Liver (tissue), 3 donors: ENCODE measurements around the gene NPC1L1.

Experiments
- GABPA ChIP-seq, 2 donors: IDR thresholded peaks in 1 of 2; conservative IDR thresholded peaks in 1 of 2; 2 replicates each; pipeline ENCODE4 v1.6.1; 2016; ENCODE audit warnings: antibody characterized with exemption in 2 of 2, mild to moderate bottlenecking in 1 of 2, moderate library complexity in 1 of 2
- JUND ChIP-seq, 2 donors: IDR thresholded peaks; 2 replicates each; pipeline ENCODE4 v1.6.1; 2016; ENCODE audit warnings: antibody characterized with exemption in 2 of 2
- NR2F2 ChIP-seq: IDR thresholded peaks from 2 replicates; pipeline ENCODE4 v1.6.1; 2016; ENCODE audit warnings: antibody characterized with exemption
- RAD21 ChIP-seq, 2 donors: IDR thresholded peaks; 2 replicates each; pipeline ENCODE4 v1.6.1; 2016; ENCODE audit warnings: antibody characterized with exemption in 2 of 2, mild to moderate bottlenecking in 2 of 2
- SP1 ChIP-seq: IDR thresholded peaks from 2 replicates; pipeline ENCODE4 v1.6.1; 2018; ENCODE audit warnings: antibody characterized with exemption, mild to moderate bottlenecking
- TF ChIP-seq, protein P1 (sequence below): fragments of 150-350 bp; IDR thresholded peaks from 2 replicates; pipeline ENCODE4 v1.5.1; 2017; ENCODE audit warnings: improper control_type of control experiment, low read depth, low read length; ENCODE audit not compliant: missing input control
- TF ChIP-seq, protein P2 (sequence below): IDR thresholded peaks from 2 replicates; pipeline ENCODE4 v1.6.1; 2016; ENCODE audit warnings: antibody characterized with exemption, mild to moderate bottlenecking
- TF ChIP-seq, protein P3 (sequence below): IDR thresholded peaks from 2 replicates; pipeline ENCODE4 v1.6.1; 2016; ENCODE audit warnings: antibody characterized with exemption
- TF ChIP-seq, protein P4 (sequence below): IDR thresholded peaks from 2 replicates; pipeline ENCODE4 v1.6.1; 2016; ENCODE audit warnings: antibody characterized with exemption
- donor health status: healthy.
- donor health status: healthy.

DNA sequence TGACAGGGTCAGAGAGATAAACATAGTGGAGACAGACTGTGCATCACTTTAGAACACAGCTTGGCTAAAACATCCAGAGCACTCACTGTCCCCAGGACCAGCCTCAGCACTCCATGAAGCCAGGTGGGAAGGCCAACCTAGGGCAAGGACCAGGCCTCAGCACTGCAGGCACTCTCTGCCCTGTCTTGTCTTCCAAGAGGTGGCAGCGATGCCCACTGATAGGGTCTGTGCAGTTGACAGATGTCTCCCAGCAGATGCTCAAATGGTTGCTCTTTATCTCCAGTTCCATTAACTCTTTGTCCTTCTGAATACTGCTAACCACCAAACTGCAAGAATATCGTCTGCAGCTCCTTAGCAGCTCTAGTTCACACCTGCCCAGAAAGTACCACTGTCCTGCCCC lies 23.5 kb upstream of the NPC1L1 start:
- TF ChIP-seq, protein P1, sequence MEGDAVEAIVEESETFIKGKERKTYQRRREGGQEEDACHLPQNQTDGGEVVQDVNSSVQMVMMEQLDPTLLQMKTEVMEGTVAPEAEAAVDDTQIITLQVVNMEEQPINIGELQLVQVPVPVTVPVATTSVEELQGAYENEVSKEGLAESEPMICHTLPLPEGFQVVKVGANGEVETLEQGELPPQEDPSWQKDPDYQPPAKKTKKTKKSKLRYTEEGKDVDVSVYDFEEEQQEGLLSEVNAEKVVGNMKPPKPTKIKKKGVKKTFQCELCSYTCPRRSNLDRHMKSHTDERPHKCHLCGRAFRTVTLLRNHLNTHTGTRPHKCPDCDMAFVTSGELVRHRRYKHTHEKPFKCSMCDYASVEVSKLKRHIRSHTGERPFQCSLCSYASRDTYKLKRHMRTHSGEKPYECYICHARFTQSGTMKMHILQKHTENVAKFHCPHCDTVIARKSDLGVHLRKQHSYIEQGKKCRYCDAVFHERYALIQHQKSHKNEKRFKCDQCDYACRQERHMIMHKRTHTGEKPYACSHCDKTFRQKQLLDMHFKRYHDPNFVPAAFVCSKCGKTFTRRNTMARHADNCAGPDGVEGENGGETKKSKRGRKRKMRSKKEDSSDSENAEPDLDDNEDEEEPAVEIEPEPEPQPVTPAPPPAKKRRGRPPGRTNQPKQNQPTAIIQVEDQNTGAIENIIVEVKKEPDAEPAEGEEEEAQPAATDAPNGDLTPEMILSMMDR = no peak
- TF ChIP-seq, protein P2, sequence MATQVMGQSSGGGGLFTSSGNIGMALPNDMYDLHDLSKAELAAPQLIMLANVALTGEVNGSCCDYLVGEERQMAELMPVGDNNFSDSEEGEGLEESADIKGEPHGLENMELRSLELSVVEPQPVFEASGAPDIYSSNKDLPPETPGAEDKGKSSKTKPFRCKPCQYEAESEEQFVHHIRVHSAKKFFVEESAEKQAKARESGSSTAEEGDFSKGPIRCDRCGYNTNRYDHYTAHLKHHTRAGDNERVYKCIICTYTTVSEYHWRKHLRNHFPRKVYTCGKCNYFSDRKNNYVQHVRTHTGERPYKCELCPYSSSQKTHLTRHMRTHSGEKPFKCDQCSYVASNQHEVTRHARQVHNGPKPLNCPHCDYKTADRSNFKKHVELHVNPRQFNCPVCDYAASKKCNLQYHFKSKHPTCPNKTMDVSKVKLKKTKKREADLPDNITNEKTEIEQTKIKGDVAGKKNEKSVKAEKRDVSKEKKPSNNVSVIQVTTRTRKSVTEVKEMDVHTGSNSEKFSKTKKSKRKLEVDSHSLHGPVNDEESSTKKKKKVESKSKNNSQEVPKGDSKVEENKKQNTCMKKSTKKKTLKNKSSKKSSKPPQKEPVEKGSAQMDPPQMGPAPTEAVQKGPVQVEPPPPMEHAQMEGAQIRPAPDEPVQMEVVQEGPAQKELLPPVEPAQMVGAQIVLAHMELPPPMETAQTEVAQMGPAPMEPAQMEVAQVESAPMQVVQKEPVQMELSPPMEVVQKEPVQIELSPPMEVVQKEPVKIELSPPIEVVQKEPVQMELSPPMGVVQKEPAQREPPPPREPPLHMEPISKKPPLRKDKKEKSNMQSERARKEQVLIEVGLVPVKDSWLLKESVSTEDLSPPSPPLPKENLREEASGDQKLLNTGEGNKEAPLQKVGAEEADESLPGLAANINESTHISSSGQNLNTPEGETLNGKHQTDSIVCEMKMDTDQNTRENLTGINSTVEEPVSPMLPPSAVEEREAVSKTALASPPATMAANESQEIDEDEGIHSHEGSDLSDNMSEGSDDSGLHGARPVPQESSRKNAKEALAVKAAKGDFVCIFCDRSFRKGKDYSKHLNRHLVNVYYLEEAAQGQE = no peak
- TF ChIP-seq, protein P3, sequence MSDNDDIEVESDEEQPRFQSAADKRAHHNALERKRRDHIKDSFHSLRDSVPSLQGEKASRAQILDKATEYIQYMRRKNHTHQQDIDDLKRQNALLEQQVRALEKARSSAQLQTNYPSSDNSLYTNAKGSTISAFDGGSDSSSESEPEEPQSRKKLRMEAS = no peak
- no peak for TF ChIP-seq GABPA (IDR thresholded peaks at IDR 0.05 in 1 of 2, conservative IDR thresholded peaks at IDR 0.05 in 1 of 2)
- TF ChIP-seq SP1 = no peak
- TF ChIP-seq, protein P4, sequence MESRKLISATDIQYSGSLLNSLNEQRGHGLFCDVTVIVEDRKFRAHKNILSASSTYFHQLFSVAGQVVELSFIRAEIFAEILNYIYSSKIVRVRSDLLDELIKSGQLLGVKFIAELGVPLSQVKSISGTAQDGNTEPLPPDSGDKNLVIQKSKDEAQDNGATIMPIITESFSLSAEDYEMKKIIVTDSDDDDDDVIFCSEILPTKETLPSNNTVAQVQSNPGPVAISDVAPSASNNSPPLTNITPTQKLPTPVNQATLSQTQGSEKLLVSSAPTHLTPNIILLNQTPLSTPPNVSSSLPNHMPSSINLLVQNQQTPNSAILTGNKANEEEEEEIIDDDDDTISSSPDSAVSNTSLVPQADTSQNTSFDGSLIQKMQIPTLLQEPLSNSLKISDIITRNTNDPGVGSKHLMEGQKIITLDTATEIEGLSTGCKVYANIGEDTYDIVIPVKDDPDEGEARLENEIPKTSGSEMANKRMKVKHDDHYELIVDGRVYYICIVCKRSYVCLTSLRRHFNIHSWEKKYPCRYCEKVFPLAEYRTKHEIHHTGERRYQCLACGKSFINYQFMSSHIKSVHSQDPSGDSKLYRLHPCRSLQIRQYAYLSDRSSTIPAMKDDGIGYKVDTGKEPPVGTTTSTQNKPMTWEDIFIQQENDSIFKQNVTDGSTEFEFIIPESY = no peak
- no peak for TF ChIP-seq RAD21 (IDR thresholded peaks at IDR 0.05)
- TF ChIP-seq JUND (IDR thresholded peaks at IDR 0.05) = no peak
- no peak for TF ChIP-seq NR2F2
